GM19240 (cell line): ENCODE data around the gene MSANTD4.
"Not testable (repeated sequence)": the region's sequence is repeated elsewhere in the genome, so short reads cannot be mapped to it uniquely, and the experiment has no call there.

Source experiments
- DNase-seq: peaks from one replicate; pipeline ENCODE4 v3.0.0; 2011; ENCODE audit warnings: low spot score; ENCODE audit not compliant: insufficient read length

The MSANTD4 gene

GRCh38 chr11:106021967-106022794, at the start of gene MSANTD4:
Gene MSANTD4, minus strand, starts transcription at chr11:106022240. Its CDS starts 11,323 bp downstream, at chr11:106010917.
- DNase-seq, result peak; percentile 78

- DNase-seq, result no peak
Measured at GRCh38 chr11:106070606-106071005, 48.6 kb upstream of the MSANTD4 start.

GRCh38 chr11:106063009-106063408, 41.0 kb upstream of the MSANTD4 start:
- DNase-seq, result no peak

DNA sequence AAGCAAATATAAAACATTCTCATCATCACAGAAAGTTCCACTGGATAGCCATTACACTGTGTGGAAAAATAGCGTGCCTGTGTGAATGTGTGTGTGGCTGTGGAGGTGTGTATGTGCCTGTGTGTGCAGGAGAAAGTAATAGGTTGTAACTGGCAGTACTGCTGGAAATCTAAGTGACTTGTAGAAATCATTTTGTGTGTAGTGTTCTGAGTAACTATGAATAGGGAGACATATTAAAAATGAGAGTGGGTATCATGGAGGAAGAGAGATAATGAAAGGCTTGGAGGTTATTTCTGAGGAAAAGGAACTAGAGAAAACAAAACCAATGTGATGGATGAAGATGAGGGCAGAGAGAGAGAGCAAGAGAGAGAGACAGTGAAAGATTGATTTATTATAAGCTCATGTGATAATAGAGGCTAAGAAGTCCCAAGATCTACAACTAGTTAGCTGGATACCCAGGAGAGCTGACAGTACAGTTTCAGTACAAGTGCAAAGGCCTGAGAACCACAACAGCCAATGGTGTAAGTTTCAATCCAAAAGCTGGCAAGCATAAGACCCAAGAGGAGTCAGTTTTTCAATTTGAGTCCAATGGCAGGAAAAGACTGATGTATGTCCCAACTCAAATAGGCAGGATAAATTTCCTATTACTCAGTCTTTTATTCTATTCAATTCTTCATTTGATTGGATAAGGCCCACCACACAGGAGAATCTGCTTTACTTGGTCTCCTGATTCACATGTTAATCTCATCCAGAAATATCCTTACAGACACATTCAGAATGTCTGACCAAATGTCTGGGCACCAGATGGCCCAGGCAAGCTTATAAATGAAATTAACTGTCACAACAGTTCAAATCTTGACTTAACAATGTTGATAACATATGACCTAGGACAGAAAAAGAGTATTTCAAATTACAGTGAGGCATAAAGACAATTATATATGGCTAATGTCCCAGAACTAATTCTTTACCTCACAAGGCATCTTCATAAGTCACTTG, 40.2 kb upstream of the MSANTD4 start:
- no peak for DNase-seq

DNA sequence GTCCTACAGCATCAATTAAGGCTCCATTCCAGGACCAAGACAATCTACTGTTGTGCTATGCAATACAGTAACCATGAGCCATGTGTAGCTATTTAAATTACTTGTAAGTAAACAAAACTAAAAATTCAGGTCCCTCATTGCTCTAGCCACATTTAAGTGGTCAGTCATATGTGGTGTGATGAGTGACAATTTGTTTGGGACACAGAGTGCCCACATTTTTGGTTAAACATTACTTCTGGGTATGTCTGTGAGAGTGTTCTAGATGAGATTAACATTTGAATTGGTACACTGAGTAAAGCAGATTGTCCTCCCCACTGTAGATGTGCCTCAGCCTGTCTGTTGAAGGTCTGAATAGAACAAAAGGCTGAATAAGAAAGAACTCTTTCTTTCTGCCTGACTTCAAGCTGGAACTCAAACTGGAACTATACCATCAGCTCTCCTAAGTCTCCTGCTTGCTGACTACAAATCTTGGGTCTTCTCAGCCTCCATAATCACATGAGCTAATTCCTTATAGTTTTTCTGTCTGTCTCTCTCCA, 39.3 kb upstream of the MSANTD4 start:
- DNase-seq, result no peak

- no peak for DNase-seq
Measured at GRCh38 chr11:106059617-106060016, 37.6 kb upstream of the MSANTD4 start.

- not testable (repeated sequence) for DNase-seq
Measured at GRCh38 chr11:106058377-106058776, 36.3 kb upstream of the MSANTD4 start.

DNA sequence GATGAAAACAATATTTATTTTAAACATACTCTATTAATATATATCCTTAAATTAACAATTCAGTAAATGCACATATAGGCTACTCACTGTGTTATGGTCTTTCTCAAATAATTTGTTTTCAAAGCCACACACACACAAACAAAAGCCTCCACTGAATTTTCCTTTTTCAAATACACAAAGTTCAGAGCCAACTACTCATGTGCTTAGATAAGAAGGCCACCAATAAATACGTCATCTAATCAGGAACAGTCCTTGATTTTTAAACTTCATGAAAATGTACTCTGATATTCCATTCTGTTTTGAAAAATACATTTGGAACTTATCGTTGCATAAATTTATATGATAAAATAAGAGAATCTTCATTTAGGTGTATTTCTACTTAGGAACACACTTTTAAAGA, 29.1 kb upstream of the MSANTD4 start:
- DNase-seq, result no peak

DNA sequence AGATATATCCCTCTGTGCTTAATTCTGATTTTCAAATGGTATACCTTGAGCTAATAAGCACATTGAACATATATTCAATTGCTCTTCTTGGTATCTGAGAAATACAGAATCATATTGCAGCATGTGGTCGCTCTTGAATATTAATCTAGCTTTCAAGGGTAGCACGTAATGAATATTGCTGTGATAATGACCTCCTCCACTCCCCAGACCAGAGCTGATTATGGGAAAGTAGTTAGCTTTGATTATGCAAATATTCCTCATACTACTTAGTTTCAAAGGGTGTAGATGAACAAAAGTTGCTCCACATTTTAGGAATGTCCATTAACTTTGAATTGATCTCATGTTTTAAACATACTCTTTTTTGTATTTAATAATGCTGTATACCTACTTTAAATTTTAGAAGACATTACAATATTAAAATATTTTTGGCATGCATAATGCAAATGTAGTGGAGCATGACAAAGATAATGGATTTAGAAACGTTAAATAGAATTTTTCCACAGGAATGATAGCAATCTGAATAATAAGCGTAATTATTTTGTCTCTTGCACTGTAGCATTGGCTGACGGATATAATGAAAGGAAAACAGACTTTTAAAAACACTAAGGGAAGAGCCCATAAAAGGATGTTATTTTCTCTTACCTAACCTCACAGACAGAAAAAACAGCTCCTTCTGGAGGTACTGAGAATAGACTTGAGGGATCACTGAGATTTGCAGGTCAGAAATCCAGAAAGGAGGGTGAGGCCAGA, 27.9 kb upstream of the MSANTD4 start:
- DNase-seq, result no peak

- no peak for DNase-seq
Measured at GRCh38 chr11:106047631-106048030, 25.6 kb upstream of the MSANTD4 start.

- no peak for DNase-seq
Measured at GRCh38 chr11:106043540-106043939, 21.5 kb upstream of the MSANTD4 start.

DNA sequence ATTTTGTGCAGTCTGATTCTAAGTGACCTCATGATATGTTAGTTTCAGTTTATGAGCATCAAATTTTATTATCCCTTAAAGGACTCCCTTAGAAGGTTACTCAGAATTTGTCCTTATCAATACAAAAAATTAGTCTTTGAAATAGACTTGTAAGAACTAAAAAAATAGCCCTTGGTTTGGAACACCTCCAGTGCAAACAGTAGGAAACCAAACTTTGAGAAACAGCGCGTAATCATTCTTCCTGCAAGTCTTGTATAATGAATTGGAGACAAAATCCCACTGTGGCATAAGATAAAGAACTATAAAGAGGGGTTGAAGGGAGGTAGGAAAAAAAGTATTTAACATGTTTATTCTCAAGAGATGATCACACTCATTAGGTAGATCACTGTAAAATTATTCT, 10.8 kb upstream of the MSANTD4 start:
- no peak for DNase-seq

GRCh38 chr11:106031936-106032335, 9.9 kb upstream of the MSANTD4 start:
- no peak for DNase-seq

DNA sequence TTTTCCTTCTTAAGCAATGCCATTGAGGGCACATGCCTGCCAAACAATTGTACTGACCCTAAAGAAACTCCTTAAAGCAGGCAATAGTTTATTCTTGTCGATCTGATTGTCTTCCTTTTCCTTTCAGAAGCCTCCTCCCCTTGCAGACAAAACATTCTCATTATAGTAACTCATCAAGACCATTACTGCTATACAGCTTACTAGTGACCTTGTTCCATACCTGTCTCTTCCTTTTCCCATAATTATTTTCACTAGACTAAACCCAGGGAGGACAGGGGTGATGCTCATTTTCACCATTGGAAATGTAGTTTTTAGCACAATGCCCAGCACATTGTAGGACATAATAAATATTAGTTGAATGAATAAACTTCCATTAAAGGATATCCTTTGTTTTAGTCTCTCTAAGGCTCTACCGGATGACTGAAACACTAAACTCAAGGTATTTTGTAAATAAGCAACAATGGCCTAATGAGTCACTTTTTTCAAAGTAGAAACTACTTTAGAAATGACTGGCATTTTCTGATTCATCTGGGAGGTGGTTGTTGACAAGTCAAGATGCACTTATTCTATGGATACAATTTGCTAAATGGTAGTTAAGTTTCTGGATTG, 9.3 kb upstream of the MSANTD4 start:
- DNase-seq, result no peak

DNA sequence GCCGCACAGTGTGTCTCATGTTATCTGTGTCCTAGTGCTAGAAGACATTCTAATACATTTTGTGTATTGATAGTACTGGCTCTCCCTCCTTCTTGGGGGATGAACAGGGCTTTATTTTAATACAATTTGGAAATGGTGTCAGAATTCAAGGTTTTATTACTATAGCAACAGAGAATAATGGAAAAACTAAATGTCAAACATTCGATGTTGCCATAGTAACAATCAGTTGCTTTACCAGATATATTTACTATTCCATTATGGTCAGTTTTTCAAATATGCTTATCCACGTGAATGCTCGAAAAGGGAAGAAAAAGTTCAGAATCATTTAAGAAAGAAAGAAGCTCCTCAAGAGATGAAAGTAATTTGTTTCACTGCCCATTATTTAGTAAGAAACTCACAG, 8.6 kb upstream of the MSANTD4 start:
- DNase-seq, result no peak

DNA sequence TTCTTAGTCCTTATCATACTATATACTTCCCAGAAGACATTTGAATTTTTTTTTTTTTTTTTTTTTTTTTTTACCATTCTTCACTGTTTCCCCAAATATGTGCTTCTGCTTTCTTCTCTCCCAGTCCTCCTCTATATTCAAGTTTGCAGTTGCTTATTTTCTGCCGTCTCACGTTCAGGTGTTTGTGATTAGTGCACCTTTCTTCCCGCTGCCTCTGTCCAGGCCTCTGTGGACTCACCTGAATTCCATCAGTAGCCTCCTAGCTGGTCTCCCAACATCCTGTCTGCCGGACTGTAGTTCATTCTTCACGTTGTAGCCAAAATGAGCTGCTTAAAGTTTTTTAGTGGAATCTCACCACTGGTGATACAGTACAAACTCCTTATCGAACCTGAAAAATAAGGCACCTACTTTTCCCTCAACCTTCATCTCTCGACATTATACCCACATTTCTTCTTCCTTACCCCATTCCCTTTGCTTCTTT, 795 bp upstream of the MSANTD4 start:
- DNase-seq, result no peak

GRCh38 chr11:106021181-106021966, 666 bp downstream of the MSANTD4 start:
- no peak for DNase-seq

- DNase-seq, result no peak
Measured at GRCh38 chr11:106017093-106017492, 4.9 kb downstream of the MSANTD4 start.

DNA sequence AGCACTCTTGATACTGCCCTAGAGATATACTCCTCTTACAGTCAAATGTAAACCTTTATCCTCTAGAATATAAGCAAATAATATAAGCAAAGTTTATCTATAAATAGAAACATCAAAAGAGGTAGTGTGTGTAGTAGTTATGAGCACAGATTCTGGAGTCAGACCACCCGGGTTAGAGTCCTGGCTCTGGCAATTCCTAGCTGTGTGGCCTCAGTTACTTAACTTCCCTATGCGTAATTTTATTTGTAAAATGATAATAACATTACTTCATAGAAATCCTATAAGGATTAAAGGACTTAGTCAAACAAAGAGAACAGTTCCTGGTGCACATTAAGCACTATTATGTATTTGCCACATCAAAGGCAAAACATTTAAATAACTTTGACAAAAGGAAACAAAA, 7.0 kb downstream of the MSANTD4 start:
- no peak for DNase-seq

- no peak for DNase-seq
Measured at GRCh38 chr11:106014620-106015019, 7.4 kb downstream of the MSANTD4 start.
